ENCODE measurements around the gene MSANTD2.

Gene MSANTD2

GRCh38 chr11:124748481-124749343 is 51.5 kb downstream of the MSANTD2 start:
- no peak for TF ChIP-seq CTCF (IDR thresholded peaks at IDR 0.05; ENCODE audit: unreplicated experiment in 3 of 3)
- H3K36me3 Mint-ChIP-seq (ENCODE audit: low read depth) = no peaks in the 10 kb centered on the region
- H3K9me3 Mint-ChIP-seq = no peaks in the 10 kb centered on the region
- H3K4me3 Mint-ChIP-seq = peak overlapping the region in 2 of 3 experiments; percentile 42 to 56
- H3K27ac Mint-ChIP-seq = no peak overlapping the region
- H3K4me1 Mint-ChIP-seq = peaks cover 25% of the 10 kb centered on the region
- peaks cover 98% of the 10 kb centered on the region for H3K27me3 Mint-ChIP-seq (ENCODE audit: low read depth)

- TF ChIP-seq CTCF (IDR thresholded peaks at IDR 0.05; ENCODE audit: unreplicated experiment in 3 of 3) = no peak
- Mint-ChIP-seq H3K4me1 (peaks cover 25% of the 10 kb centered on the region), H3K4me3 (peak overlapping the region in 2 of 3 experiments; percentile 42 to 56), H3K9me3 (no peaks in the 10 kb centered on the region), H3K27ac (no peak overlapping the region), H3K27me3 (ENCODE audit: low read depth) (peaks cover 98% of the 10 kb centered on the region), H3K36me3 (ENCODE audit: low read depth) (no peaks in the 10 kb centered on the region)
These were observed 52.1 kb downstream of the MSANTD2 start for GRCh38 chr11:124748100-124748418.

- TF ChIP-seq CTCF (IDR thresholded peaks at IDR 0.05; ENCODE audit: unreplicated experiment in 3 of 3) = no peak
- peaks cover 22% of the 10 kb centered on the region for H3K4me1 Mint-ChIP-seq
These were observed 52.7 kb downstream of the MSANTD2 start for GRCh38 chr11:124747406-124748099.

GRCh38 chr11:124746621-124747243 is 53.5 kb downstream of the MSANTD2 start:
- peak; percentile 31 to 48 (median 38) for TF ChIP-seq CTCF (IDR thresholded peaks at IDR 0.05; ENCODE audit: unreplicated experiment in 3 of 3)
- H3K27me3 Mint-ChIP-seq (ENCODE audit: low read depth) = peaks cover 100% of the 10 kb centered on the region
- H3K4me1 Mint-ChIP-seq = peaks cover 19% of the 10 kb centered on the region
- H3K4me3 Mint-ChIP-seq = peak overlapping the region; percentile 82 to 85 (median 83)
- H3K36me3 Mint-ChIP-seq (ENCODE audit: low read depth) = no peaks in the 10 kb centered on the region
- no peaks in the 10 kb centered on the region for H3K9me3 Mint-ChIP-seq
- peak overlapping the region in 1 of 3 experiments; percentile 26 for H3K27ac Mint-ChIP-seq

More at GRCh38 chr11:124747406-124748099, 52.7 kb downstream of the MSANTD2 start:
- Mint-ChIP-seq H3K4me3 (peak overlapping the region; percentile 82 to 85 (median 83)), H3K36me3 (ENCODE audit: low read depth) (no peaks in the 10 kb centered on the region), H3K27ac (peak overlapping the region in 1 of 3 experiments; percentile 26), H3K27me3 (ENCODE audit: low read depth) (peaks cover 98% of the 10 kb centered on the region), H3K9me3 (no peaks in the 10 kb centered on the region)

GRCh38 chr11:124745835-124746620 is 54.2 kb downstream of the MSANTD2 start:
- peak in 1 of 3 experiments; percentile 14 for TF ChIP-seq CTCF (IDR thresholded peaks at IDR 0.05; ENCODE audit: unreplicated experiment in 3 of 3)
- Mint-ChIP-seq H3K27me3 (ENCODE audit: low read depth) (peaks cover 100% of the 10 kb centered on the region), H3K4me1 (peaks cover 19% of the 10 kb centered on the region), H3K36me3 (ENCODE audit: low read depth) (no peaks in the 10 kb centered on the region), H3K9me3 (no peaks in the 10 kb centered on the region), H3K27ac (no peak overlapping the region), H3K4me3 (peak overlapping the region; percentile 82 to 85 (median 83))
